B cell (primary cell): Measurements from ENCODE around the gene PARD3B.

Source experiments
- CTCF ChIP-seq: fragments of 200-600 bp; IDR thresholded peaks from one replicate; pipeline ENCODE4 v1.8.0; 2022; ENCODE audit warnings: antibody characterized with exemption, mild to moderate bottlenecking
- EZH2 ChIP-seq: IDR thresholded peaks from 2 replicates; pipeline ENCODE4 v1.6.1; 2012; ENCODE audit warnings: borderline replicate concordance, low read depth, mild to moderate bottlenecking, moderate library complexity, low read length; ENCODE audit not compliant: insufficient read depth, poor library complexity, severe bottlenecking

- TF ChIP-seq CTCF, result no peak
- TF ChIP-seq EZH2, result no peak
Observed at GRCh38 chr2:205474741-205475415, 929.6 kb downstream of the PARD3B start.
